CMK (cell line): ENCODE results near the gene SORL1.
"Not testable (repeated sequence)": the region's sequence is repeated elsewhere in the genome, so short reads cannot be mapped to it uniquely, and the experiment has no call there.

Source experiments
- DNase-seq: peaks from one replicate; pipeline ENCODE4 v3.0.0-alpha.2; 2010; ENCODE audit warnings: low read depth

Gene SORL1

GRCh38 chr11:121474680-121475079 lies 22.6 kb downstream of the SORL1 start:
- DNase-seq = no peak

GRCh38 chr11:121476379-121477032 lies 24.4 kb downstream of the SORL1 start:
- DNase-seq = no peak

- no peak for DNase-seq
Observed at GRCh38 chr11:121478226-121478894, 26.2 kb downstream of the SORL1 start.

GRCh38 chr11:121478895-121479697 lies 27.0 kb downstream of the SORL1 start:
- DNase-seq = no peak

GRCh38 chr11:121479698-121480238 lies 27.7 kb downstream of the SORL1 start:
- no peak for DNase-seq

- DNase-seq = not testable (repeated sequence)
Observed at GRCh38 chr11:121481484-121482230, 29.5 kb downstream of the SORL1 start.

- DNase-seq = no peak
Observed at GRCh38 chr11:121482231-121483129, 30.4 kb downstream of the SORL1 start.

- DNase-seq = no peak
Observed at GRCh38 chr11:121483805-121484480, 31.8 kb downstream of the SORL1 start.

- no peak for DNase-seq
Observed at GRCh38 chr11:121485216-121485615, 33.1 kb downstream of the SORL1 start.

- DNase-seq = no peak
Observed at GRCh38 chr11:121486054-121486453, 33.9 kb downstream of the SORL1 start.

GRCh38 chr11:121487191-121487590 lies 35.1 kb downstream of the SORL1 start:
- no peak for DNase-seq

- no peak for DNase-seq
Observed at GRCh38 chr11:121488170-121488569, 36.1 kb downstream of the SORL1 start.

- DNase-seq = no peak
Observed at GRCh38 chr11:121488641-121489040, 36.5 kb downstream of the SORL1 start.

- no peak for DNase-seq
Observed at GRCh38 chr11:121489823-121490222, 37.7 kb downstream of the SORL1 start.

GRCh38 chr11:121494355-121495099 lies 42.4 kb downstream of the SORL1 start:
- no peak for DNase-seq

- DNase-seq = no peak
Observed at GRCh38 chr11:121497176-121497998, 45.3 kb downstream of the SORL1 start.

- DNase-seq = no peak
Observed at GRCh38 chr11:121499405-121499804, 47.3 kb downstream of the SORL1 start.

GRCh38 chr11:121500275-121500674 lies 48.2 kb downstream of the SORL1 start:
- no peak for DNase-seq

GRCh38 chr11:121500717-121501116 lies 48.6 kb downstream of the SORL1 start:
- no peak for DNase-seq
